CD14-positive monocyte (primary cell): ENCODE data around the gene RNF20. TPM values are rescaled to one million over a fixed set of nuclear protein-coding genes. Genes with fewer than 3 reads are reported as not detected.

Experiments used
- DNase-seq, 3 donors: peaks; one replicate each; pipeline ENCODE4 v3.0.0-alpha.2; 2011 to 2022
- H2AFZ ChIP-seq: 2 replicates; pipeline ENCODE4 v1.6.0; 2012; ENCODE audit warnings: mild to moderate bottlenecking, low read depth, low read length, inconsistent platforms; ENCODE audit not compliant: insufficient read depth, poor library complexity, severe bottlenecking
- H3K27ac ChIP-seq, 2 donors: 1 replicate in 1 of 2; 2 replicates in 1 of 2; pipeline ENCODE4 v1.5.1; 2012 to 2013; ENCODE audit warnings: low read length in 2 of 2, control low read depth in 1 of 2, inconsistent platforms in 1 of 2, low read depth in 1 of 2, mild to moderate bottlenecking in 1 of 2
- H3K27me3 ChIP-seq, 2 donors: one replicate each; pipeline versions ENCODE4 v1.6.0 to v1.6.1; 2011 to 2013; ENCODE audit warnings: low read length in 2 of 2; ENCODE audit not compliant: control insufficient read depth in 2 of 2, insufficient read depth in 2 of 2
- H3K36me3 ChIP-seq, 2 donors: replicated peaks in 1 of 2; 1 replicate in 1 of 2; 2 replicates in 1 of 2; pipeline versions ENCODE4 v1.5.1 to v1.6.1; 2012 to 2013; ENCODE audit warnings: low read length in 2 of 2, control low read depth in 1 of 2, inconsistent platforms in 1 of 2, mild to moderate bottlenecking in 1 of 2; ENCODE audit not compliant: insufficient read depth in 2 of 2, control insufficient read depth in 1 of 2
- H3K4me1 ChIP-seq, 2 donors: 1 replicate in 1 of 2; 2 replicates in 1 of 2; pipeline versions ENCODE4 v1.5.1 to v1.6.1; 2012 to 2013; ENCODE audit warnings: low read length in 2 of 2, control low read depth in 1 of 2, inconsistent platforms in 1 of 2, mild to moderate bottlenecking in 1 of 2, moderate library complexity in 1 of 2; ENCODE audit not compliant: insufficient read depth in 2 of 2, control insufficient read depth in 1 of 2
- H3K4me2 ChIP-seq: replicated peaks from 2 replicates; pipeline ENCODE3; 2012; ENCODE audit warnings: low read length, moderate library complexity, mild to moderate bottlenecking; ENCODE audit not compliant: poor library complexity, severe bottlenecking; ENCODE audit errors: extremely low read depth
- H3K4me3 ChIP-seq, 3 experiments: fragments of 200-600 bp in 1 of 3; sonication (generic) in 1 of 3; replicated peaks in 1 of 3; 1 replicate in 2 of 3; 2 replicates in 1 of 3; pipeline ENCODE4 v1.5.1; 2011 to 2013; ENCODE audit warnings: low read length in 3 of 3, mild to moderate bottlenecking in 3 of 3, control low read depth in 2 of 3, low read depth in 2 of 3, inconsistent platforms in 1 of 3, moderate library complexity in 1 of 3
- H3K79me2 ChIP-seq: 2 replicates; pipeline ENCODE4 v1.6.0; 2012; ENCODE audit warnings: mild to moderate bottlenecking, control low read depth, inconsistent platforms, low read length, moderate library complexity; ENCODE audit not compliant: insufficient read depth
- H3K9ac ChIP-seq: 2 replicates; pipeline ENCODE4 v1.6.0; 2017; ENCODE audit warnings: low read length, mild to moderate bottlenecking; ENCODE audit not compliant: insufficient read depth, poor library complexity, severe bottlenecking
- H3K9me3 ChIP-seq, 2 donors: replicated peaks in 1 of 2; 1 replicate in 1 of 2; 2 replicates in 1 of 2; pipeline versions ENCODE4 v1.5.1 to v1.6.1; 2012 to 2013; ENCODE audit warnings: low read length in 2 of 2, control low read depth in 1 of 2; ENCODE audit not compliant: control insufficient read depth in 1 of 2, insufficient read depth in 1 of 2
- H4K20me1 ChIP-seq: 2 replicates; pipeline ENCODE4 v1.6.0; 2012; ENCODE audit warnings: mild to moderate bottlenecking, low read length, control low read depth, moderate library complexity; ENCODE audit not compliant: insufficient read depth
- H3K27ac Mint-ChIP-seq, 7 donors: one replicate each; pipeline ENCODE4 v1.8.0; 2020; ENCODE audit warnings: mild to moderate bottlenecking in 7 of 7, mixed read lengths in 7 of 7, moderate library complexity in 6 of 7, inconsistent platforms in 2 of 7
- H3K27me3 Mint-ChIP-seq, 3 donors: one replicate each; pipeline ENCODE4 v1.8.0; 2021 to 2022; ENCODE audit warnings: low read depth in 3 of 3, mild to moderate bottlenecking in 3 of 3, mixed read lengths in 3 of 3, moderate library complexity in 3 of 3, inconsistent platforms in 1 of 3
- H3K36me3 Mint-ChIP-seq, 2 donors: one replicate each; pipeline ENCODE4 v1.8.0; 2020; ENCODE audit warnings: mixed read lengths in 2 of 2, inconsistent platforms in 1 of 2, mild to moderate bottlenecking in 1 of 2
- H3K4me1 Mint-ChIP-seq: one replicate; pipeline ENCODE4 v1.8.0; 2020; ENCODE audit warnings: mild to moderate bottlenecking, mixed read lengths
- H3K4me3 Mint-ChIP-seq, 2 donors: one replicate each; pipeline ENCODE4 v1.8.0; 2020; ENCODE audit warnings: mild to moderate bottlenecking in 2 of 2, mixed read lengths in 2 of 2, moderate library complexity in 1 of 2
- H3K9me3 Mint-ChIP-seq, 7 donors: one replicate each; pipeline ENCODE4 v1.8.0; 2020 to 2022; ENCODE audit warnings: mixed read lengths in 7 of 7, mild to moderate bottlenecking in 6 of 7, moderate library complexity in 6 of 7, inconsistent platforms in 2 of 7
- CTCF ChIP-seq: fragments of 200-600 bp; IDR thresholded peaks from one replicate; pipeline ENCODE4 v1.8.0; 2022; ENCODE audit warnings: antibody characterized with exemption, mild to moderate bottlenecking
- WGBS: methylation state at CpG from one replicate; pipeline ENCODE4 v1.1.5; 2013; ENCODE audit warnings: missing lambda C conversion rate; ENCODE audit not compliant: insufficient coverage; 5-methylcytosine and 5-hydroxymethylcytosine counted together
- intact Hi-C, 2 donors: fragments of 100-400 bp; cut with micrococcal nuclease; formaldehyde crosslinking; loops; one replicate each; pipeline versions ENCODE4 v1.15.0 to v1.15.1; 2023
- polyA plus RNA-seq, 3 donors: library from polyadenylated mRNA; depleted of rRNA in 1 of 3; unstranded in 2 of 3; stranded (reverse) in 1 of 3; fragments of 300-500 nt in 2 of 3; fragments of >200 nt in 1 of 3; fragmentation: Illumina TruSeq in 2 of 3; gene quantifications; 1 replicate in 2 of 3; 2 replicates in 1 of 3; pipeline ENCODE4 v1.2.3, GENCODE V29; 2012 to 2021

Gene RNF20
- polyA plus RNA-seq, 3 donors = 7.2 to 35.2 (median 22.3) TPM

GRCh38 chr9:101566904-101567724 lies 33.5 kb downstream of the RNF20 start:
- no peaks in the 10 kb centered on the region for H3K4me1 Mint-ChIP-seq

More at GRCh38 chr9:101566904-101567724, 33.5 kb downstream of the RNF20 start:
- Histone ChIP-seq H2AFZ (no peak overlapping the region), H3K4me3 (no peak overlapping the region), H3K79me2 (no peaks in the 10 kb centered on the region), H3K4me2 (no peak overlapping the region), H3K9me3 (no peaks in the 10 kb centered on the region), H3K27me3 (no peaks in the 10 kb centered on the region), H3K4me1 (no peaks in the 10 kb centered on the region), H3K27ac (no peak overlapping the region), H3K9ac (no peak overlapping the region), H4K20me1 (no peaks in the 10 kb centered on the region), H3K36me3 (peaks cover 48 to 89% of the 10 kb centered on the region in 2 donors)
- 57% methylated on average over 1 of the region's 5 CpGs for WGBS
- no peak for DNase-seq
- TF ChIP-seq CTCF = peak; percentile 53
- Mint-ChIP-seq H3K36me3 (peaks cover 67 to 77% of the 10 kb centered on the region in 2 donors), H3K27me3 (no peaks in the 10 kb centered on the region), H3K9me3 (peaks cover 0 to 3% (median 0%) of the 10 kb centered on the region in 7 donors), H3K4me3 (no peak overlapping the region), H3K27ac (no peak overlapping the region)
- intact Hi-C loops = no loop called here
